NCI-H146 treated with DMSO at 0.1 percent for 48 hours (cell line): ENCODE results near the gene MON1A.
"Not testable (repeated sequence)": the region's sequence is repeated elsewhere in the genome, so short reads cannot be mapped to it uniquely, and the experiment has no call there.

ENCODE experiments used
- DNase-seq: peaks from one replicate; lab custom pipeline; 2025; ENCODE audit not compliant: unreplicated experiment; lab: John Stamatoyannopoulos, UW

MON1A gene, protein sequence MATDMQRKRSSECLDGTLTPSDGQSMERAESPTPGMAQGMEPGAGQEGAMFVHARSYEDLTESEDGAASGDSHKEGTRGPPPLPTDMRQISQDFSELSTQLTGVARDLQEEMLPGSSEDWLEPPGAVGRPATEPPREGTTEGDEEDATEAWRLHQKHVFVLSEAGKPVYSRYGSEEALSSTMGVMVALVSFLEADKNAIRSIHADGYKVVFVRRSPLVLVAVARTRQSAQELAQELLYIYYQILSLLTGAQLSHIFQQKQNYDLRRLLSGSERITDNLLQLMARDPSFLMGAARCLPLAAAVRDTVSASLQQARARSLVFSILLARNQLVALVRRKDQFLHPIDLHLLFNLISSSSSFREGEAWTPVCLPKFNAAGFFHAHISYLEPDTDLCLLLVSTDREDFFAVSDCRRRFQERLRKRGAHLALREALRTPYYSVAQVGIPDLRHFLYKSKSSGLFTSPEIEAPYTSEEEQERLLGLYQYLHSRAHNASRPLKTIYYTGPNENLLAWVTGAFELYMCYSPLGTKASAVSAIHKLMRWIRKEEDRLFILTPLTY

GRCh38 chr3:49929291-49930167 is at the start of gene MON1A:
Gene MON1A (minus strand): TSS chr3:49929811. CDS start chr3:49913346, 16,465 bp downstream.
- peak; percentile 75 for DNase-seq

- no peak for DNase-seq
Observed at GRCh38 chr3:49976942-49977341, 47.3 kb upstream of the MON1A start.

DNA sequence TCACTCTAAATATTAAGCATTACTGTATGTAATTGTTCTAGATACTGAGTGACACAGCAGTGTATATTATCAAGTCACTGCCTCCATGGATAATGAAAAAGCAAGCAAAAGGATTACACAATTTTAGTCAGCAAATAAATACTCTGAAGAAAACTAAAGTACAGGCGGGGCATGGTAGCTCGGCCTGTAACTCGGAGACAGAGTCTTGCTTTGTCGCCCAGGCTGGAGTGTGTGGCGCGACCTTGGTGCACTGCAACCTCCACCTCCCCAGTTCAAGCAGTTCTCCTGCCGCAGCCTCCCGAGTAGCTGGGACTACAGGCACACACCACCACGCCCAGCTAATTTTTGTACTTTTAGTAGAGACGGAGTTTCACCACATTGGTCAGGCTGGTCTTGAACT is 43.0 kb upstream of the MON1A start:
- DNase-seq: no peak

GRCh38 chr3:49968346-49968745 is 38.7 kb upstream of the MON1A start:
- no peak for DNase-seq

GRCh38 chr3:49967291-49967690 is 37.7 kb upstream of the MON1A start:
- DNase-seq: no peak

- no peak for DNase-seq
Observed at GRCh38 chr3:49966233-49966942, 36.8 kb upstream of the MON1A start.

DNA sequence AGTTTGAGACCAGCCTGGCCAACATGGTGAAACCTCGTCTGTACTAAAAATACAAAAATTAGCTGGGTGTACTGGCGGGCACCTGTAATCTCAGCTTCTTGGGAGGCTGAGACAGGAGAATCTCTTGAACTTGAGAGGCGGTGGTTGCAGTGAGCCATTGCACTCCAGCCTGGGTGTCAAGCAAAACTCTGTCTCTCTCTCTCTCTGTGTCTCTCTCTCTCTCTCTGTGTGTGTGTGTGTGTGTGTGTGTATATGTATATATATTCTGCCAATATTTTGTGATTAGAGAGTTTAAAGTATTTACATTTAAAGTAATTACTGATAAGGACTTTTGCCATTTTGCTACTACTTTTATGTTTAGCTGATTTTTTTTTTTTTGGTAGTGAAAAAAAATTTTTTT is 26.0 kb upstream of the MON1A start:
- no peak for DNase-seq

- DNase-seq: no peak
Observed at GRCh38 chr3:49952924-49953323, 23.3 kb upstream of the MON1A start.

- no peak for DNase-seq
Observed at GRCh38 chr3:49942651-49943050, 13.0 kb upstream of the MON1A start.

GRCh38 chr3:49940667-49941249 is 11.1 kb upstream of the MON1A start:
- no peak for DNase-seq

GRCh38 chr3:49939858-49940666 is 10.5 kb upstream of the MON1A start, which contains the start of gene RBM6:
Gene RBM6 (plus strand): TSS chr3:49940150. CDS start chr3:49962642, 22,492 bp downstream.
- peak; percentile 90 for DNase-seq

GRCh38 chr3:49937090-49937489 is 7.5 kb upstream of the MON1A start:
- DNase-seq: no peak

GRCh38 chr3:49932281-49932680 is 2.7 kb upstream of the MON1A start:
- not testable (repeated sequence) for DNase-seq

GRCh38 chr3:49930922-49931321 is 1.3 kb upstream of the MON1A start:
- peak; percentile 11 for DNase-seq

- DNase-seq: no peak
Observed at GRCh38 chr3:49930168-49930690, 618 bp upstream of the MON1A start.

DNA sequence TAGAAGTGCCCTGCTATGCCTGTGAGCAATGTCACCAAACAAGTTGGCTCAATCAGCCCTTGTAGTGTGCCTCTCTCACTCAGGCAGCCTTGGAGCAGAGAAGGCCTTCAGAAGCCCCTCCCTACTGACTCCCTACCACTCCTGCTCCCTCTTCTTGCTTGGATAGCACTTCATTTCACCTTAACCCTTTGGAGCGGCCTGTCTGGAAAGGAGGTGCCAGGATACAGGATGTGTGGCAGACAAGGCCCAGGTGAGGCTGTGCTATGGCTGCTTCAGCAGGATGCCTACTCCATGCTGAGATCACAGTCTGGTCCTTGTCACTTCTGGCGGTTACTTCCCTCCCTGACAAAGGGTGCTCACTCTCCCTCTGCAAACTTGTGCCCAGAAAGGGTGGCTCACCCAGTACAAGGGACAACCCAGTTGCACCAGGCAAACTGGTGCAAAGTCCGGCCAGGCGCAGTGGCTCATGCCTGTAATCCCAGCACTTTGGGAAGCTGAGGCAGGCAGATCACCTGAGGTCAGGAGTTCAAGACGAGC is 1.1 kb downstream of the MON1A start:
- DNase-seq: no peak

DNA sequence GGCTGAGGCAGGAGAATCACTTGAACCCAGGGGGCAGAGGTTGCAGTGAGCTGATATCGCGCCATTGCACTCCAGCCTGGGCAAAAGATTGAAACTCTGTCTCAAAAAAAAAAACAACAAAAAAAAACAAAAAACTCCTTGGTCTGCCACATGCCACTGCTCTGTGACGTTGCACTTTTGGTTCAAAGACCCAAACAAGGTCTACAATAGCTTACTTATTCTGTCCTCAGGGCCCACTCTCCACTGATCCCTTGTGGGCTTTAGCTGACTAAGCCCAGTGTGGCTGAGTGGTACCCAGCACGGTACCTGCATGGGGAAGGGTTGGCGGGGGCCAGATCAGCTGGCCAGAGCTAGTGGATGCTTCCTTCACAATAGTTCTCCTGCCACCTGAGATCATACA is 1.8 kb downstream of the MON1A start:
- no peak for DNase-seq

- DNase-seq: no peak
Observed at GRCh38 chr3:49926117-49926728, 3.4 kb downstream of the MON1A start.

GRCh38 chr3:49925485-49925884 is 4.1 kb downstream of the MON1A start:
- no peak for DNase-seq
